ENCODE data around the gene SLC6A17.

- TF ChIP-seq POLR2AphosphoS5 (IDR thresholded peaks at IDR 0.05) (peak; percentile 35 to 57), CTCF (IDR thresholded peaks at IDR 0.05) (peak in 1 of 3 experiments; percentile 9), POLR2A (IDR thresholded peaks at IDR 0.05; ENCODE audit: low read depth) (no peak), EP300 (IDR thresholded peaks at IDR 0.05) (no peak)
These were observed 59.7 kb downstream of the SLC6A17 start, which contains the start of gene KCNC4 for GRCh38 chr1:110209715-110210603.

Data from esophagus muscularis mucosa (tissue), 4 donors.